Lower lobe of right lung (tissue), 2 donors: ENCODE data around the gene UBA1. TPM values are rescaled to one million over a fixed set of nuclear protein-coding genes. Genes with fewer than 3 reads are reported as not detected.

ENCODE experiments used
- ATAC-seq, 2 donors: fragments of 200-7000 bp; cut with Tn5 transposase; one replicate each; pipeline ENCODE4 v1.9.1; 2020 to 2022; ENCODE audit warnings: mild to moderate bottlenecking in 2 of 2, moderate library complexity in 2 of 2
- DNase-seq: peaks from one replicate; pipeline ENCODE4 v3.0.0-alpha.2; 2020
- H3K27ac ChIP-seq: fragments of 200-600 bp; one replicate; pipeline ENCODE4 v1.8.0; 2022
- H3K27me3 ChIP-seq: fragments of 200-600 bp; one replicate; pipeline ENCODE4 v1.8.0; 2022; ENCODE audit warnings: low read depth
- H3K36me3 ChIP-seq: fragments of 200-600 bp; one replicate; pipeline ENCODE4 v1.8.0; 2022; ENCODE audit warnings: mild to moderate bottlenecking
- H3K4me1 ChIP-seq: fragments of 200-600 bp; one replicate; pipeline ENCODE4 v1.8.0; 2022
- H3K4me3 ChIP-seq: fragments of 200-600 bp; one replicate; pipeline ENCODE4 v1.8.0; 2022; ENCODE audit warnings: mild to moderate bottlenecking
- H3K9me3 ChIP-seq: fragments of 200-600 bp; one replicate; pipeline ENCODE4 v1.8.0; 2022
- intact Hi-C: fragments of 100-400 bp; cut with DNase I; formaldehyde crosslinking; loops from one replicate; pipeline ENCODE4 v1.11.0; 2022
- total RNA-seq: library from RNA; stranded (reverse); fragmentation: NEBNext Ultra II Directional; extraction: Animal tissue kit (Norgen Biotek cat#: 25700); gene quantifications from one replicate; pipeline ENCODE4 v1.2.1, GENCODE V29; 2021
- TF ChIP-seq, protein P1 (sequence below): fragments of 200-600 bp; IDR thresholded peaks from one replicate; pipeline ENCODE4 v1.8.0; 2022; ENCODE audit warnings: antibody characterized with exemption, mild to moderate bottlenecking
- donor health status: DM: no; HTN: yes; CAD: no; lungs with severe emphysema.

The UBA1 gene
- total RNA-seq, 1 donor from 2014 or later: 152 TPM

DNA sequence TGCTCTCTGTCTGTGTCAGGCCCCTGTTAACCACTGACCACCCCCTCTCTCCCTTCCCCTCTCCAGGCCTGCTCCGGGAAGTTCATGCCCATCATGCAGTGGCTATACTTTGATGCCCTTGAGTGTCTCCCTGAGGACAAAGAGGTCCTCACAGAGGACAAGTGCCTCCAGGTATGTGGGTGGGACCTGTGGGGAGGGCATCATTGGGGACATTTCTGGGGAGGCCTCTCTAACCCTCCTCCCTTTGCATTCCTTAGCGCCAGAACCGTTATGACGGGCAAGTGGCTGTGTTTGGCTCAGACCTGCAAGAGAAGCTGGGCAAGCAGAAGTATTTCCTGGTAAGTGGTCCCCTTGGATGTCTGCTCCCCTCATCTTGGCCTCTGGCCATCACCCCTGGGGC is 9.2 kb downstream of the UBA1 start:
- no peak overlapping the region for H3K27ac ChIP-seq
- peak; percentile 35 to 41 for ATAC-seq

DNA sequence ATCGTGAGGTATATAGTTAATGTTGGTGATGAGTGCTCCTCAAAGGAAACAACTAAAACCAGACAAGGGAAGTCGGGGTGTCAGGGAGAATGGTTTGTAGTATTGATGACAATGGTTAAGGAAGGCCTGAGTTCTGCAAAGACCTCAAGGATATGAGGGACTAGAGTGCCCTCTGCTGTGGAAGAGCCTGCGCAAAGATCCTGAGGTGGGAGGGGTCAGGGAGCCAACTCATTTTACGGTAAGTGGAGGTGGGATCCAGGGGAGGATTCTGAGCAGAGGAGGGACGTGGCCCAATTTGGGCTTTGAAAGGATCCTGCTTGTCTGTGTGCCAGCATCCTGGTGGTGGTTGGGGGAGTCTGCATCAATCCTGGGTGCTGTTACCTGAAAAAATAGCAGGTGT is 11.3 kb downstream of the UBA1 start:
- DNase-seq: no peak
- Histone ChIP-seq H3K4me3 (no peak overlapping the region), H3K4me1 (no peaks in the 10 kb centered on the region), H3K27me3 (no peaks in the 10 kb centered on the region), H3K9me3 (no peaks in the 10 kb centered on the region), H3K36me3 (peaks cover 97% of the 10 kb centered on the region), H3K27ac (no peak overlapping the region)
- intact Hi-C loops: no loop called here
- ATAC-seq: no peak
- TF ChIP-seq, protein P1, sequence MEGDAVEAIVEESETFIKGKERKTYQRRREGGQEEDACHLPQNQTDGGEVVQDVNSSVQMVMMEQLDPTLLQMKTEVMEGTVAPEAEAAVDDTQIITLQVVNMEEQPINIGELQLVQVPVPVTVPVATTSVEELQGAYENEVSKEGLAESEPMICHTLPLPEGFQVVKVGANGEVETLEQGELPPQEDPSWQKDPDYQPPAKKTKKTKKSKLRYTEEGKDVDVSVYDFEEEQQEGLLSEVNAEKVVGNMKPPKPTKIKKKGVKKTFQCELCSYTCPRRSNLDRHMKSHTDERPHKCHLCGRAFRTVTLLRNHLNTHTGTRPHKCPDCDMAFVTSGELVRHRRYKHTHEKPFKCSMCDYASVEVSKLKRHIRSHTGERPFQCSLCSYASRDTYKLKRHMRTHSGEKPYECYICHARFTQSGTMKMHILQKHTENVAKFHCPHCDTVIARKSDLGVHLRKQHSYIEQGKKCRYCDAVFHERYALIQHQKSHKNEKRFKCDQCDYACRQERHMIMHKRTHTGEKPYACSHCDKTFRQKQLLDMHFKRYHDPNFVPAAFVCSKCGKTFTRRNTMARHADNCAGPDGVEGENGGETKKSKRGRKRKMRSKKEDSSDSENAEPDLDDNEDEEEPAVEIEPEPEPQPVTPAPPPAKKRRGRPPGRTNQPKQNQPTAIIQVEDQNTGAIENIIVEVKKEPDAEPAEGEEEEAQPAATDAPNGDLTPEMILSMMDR: no peak

More for the DNA sequence above, 9.2 kb downstream of the UBA1 start:
- H3K9me3 ChIP-seq: no peaks in the 10 kb centered on the region
- peaks cover 98% of the 10 kb centered on the region for H3K36me3 ChIP-seq
- DNase-seq: no peak
- H3K27me3 ChIP-seq: no peaks in the 10 kb centered on the region
- no peak overlapping the region for H3K4me3 ChIP-seq
- TF ChIP-seq, protein P1: no peak
- no peaks in the 10 kb centered on the region for H3K4me1 ChIP-seq
- intact Hi-C loops: no loop called here

DNA sequence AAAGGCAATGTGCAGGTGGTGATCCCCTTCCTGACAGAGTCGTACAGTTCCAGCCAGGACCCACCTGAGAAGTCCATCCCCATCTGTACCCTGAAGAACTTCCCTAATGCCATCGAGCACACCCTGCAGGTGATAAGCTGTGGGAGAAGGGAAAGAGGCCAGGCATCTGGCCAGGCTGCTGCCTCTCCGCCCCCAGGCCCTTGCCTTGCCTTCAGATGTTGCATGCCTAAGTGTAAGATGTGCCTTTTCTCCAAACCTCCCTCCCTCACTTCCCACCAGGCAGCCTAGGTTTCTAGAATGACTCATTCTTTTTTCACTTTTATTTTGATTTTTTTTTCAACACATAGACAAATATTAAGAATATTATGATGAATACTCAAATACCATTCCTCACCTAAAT is 12.7 kb downstream of the UBA1 start:
- DNase-seq: no peak
- TF ChIP-seq, protein P1: no peak
- no peak for ATAC-seq

DNA sequence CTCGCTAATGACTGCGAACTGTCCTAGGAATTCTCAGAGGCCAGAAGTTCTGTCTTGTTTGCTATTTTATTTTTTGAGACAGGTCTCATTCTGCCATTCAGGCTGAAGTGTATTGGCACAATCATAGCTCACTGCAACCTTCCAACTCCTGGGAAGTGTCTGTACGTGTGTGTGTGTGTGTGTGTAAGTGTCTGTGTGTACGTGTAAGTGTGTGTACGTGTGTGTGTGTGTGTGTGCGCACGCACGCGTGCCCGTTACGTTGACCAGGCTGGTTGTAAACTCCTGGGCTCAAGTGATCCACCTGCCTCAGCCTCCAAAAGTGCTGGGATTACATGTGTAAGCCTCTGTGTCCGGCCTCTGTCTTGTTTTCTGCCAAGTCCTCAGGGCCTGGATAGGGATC is 14.5 kb downstream of the UBA1 start:
- H3K27me3 ChIP-seq: no peaks in the 10 kb centered on the region
- no peaks in the 10 kb centered on the region for H3K4me1 ChIP-seq
- no peak overlapping the region for H3K27ac ChIP-seq
- intact Hi-C loops: no loop called here
- TF ChIP-seq, protein P1: no peak
- H3K36me3 ChIP-seq: peaks cover 97% of the 10 kb centered on the region
- no peak overlapping the region for H3K4me3 ChIP-seq
- ATAC-seq (no peak), DNase-seq (no peak)
- no peaks in the 10 kb centered on the region for H3K9me3 ChIP-seq

More for the DNA sequence above, 12.7 kb downstream of the UBA1 start:
- no peaks in the 10 kb centered on the region for H3K27me3 ChIP-seq
- H3K4me3 ChIP-seq: no peak overlapping the region
- no peaks in the 10 kb centered on the region for H3K4me1 ChIP-seq
- no peak overlapping the region for H3K27ac ChIP-seq
- H3K36me3 ChIP-seq: peaks cover 97% of the 10 kb centered on the region
- H3K9me3 ChIP-seq: no peaks in the 10 kb centered on the region
- intact Hi-C loops: no loop called here

DNA sequence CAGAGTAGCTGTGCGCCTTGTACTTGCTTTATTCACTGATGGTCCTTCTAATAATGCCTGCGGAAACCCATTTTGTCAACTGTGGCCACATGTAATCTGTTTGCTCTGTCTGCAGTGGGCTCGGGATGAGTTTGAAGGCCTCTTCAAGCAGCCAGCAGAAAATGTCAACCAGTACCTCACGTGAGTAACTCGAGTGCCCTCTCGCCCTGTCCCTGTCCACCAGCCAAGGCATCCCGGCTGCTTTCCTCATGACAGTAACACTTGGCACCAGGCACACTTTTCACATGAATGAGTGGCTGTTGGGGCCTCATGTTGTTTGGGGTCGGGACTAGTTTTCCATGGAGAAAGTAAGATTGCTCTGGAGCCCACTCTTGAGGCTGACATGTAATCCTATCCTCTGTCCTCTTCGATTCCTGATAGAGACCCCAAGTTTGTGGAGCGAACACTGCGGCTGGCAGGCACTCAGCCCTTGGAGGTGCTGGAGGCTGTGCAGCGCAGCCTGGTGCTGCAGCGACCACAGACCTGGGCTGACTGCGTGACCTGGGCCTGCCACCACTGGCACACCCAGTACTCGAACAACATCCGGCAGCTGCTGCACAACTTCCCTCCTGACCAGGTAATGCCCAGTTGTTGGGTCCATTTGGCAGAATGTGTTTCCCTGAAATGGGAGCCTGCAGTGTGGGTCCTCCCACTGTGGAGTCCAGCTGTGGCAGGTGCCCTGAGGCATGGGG is 16.0 kb downstream of the UBA1 start:
- TF ChIP-seq, protein P1: no peak
- Histone ChIP-seq H3K4me3 (no peak overlapping the region), H3K27me3 (no peaks in the 10 kb centered on the region), H3K27ac (no peak overlapping the region), H3K4me1 (no peaks in the 10 kb centered on the region), H3K36me3 (peaks cover 97% of the 10 kb centered on the region), H3K9me3 (no peaks in the 10 kb centered on the region)
- intact Hi-C loops: no loop called here
- ATAC-seq: no peak
- no peak for DNase-seq
